Stimulated activated CD4-positive, alpha-beta T cell treated with anti-CD3 and anti-CD28 coated beads, TNF-alpha, amount 100 ng/mL, for 24 hours (primary cell): Measurements from ENCODE around the gene SBK1.
"Not testable (repeated sequence)": the region's sequence is repeated elsewhere in the genome, so short reads cannot be mapped to it uniquely, and the experiment has no call there.

Source experiments
- DNase-seq, 3 experiments: peaks; one replicate each; pipeline ENCODE4 v3.0.0-alpha.2; 2020; ENCODE audit warnings: low read depth in 3 of 3

Gene SBK1

GRCh38 chr16:28335678-28336077, 43.4 kb downstream of the SBK1 start:
- not testable (repeated sequence) for DNase-seq

GRCh38 chr16:28336940-28337710, 44.8 kb downstream of the SBK1 start:
- not testable (repeated sequence) for DNase-seq

GRCh38 chr16:28338230-28338629, 45.9 kb downstream of the SBK1 start:
- DNase-seq = not testable (repeated sequence)

- not testable (repeated sequence) for DNase-seq
These were observed 70.3 kb downstream of the SBK1 start for GRCh38 chr16:28362600-28362999.

GRCh38 chr16:28363408-28363807, 71.1 kb downstream of the SBK1 start, which contains the start of gene NPIPB6:
Gene NPIPB6, minus strand, starts transcription at chr16:28363508. Its CDS starts 686 bp downstream, at chr16:28362822.
- not testable (repeated sequence) for DNase-seq

GRCh38 chr16:28364268-28365173, 72.2 kb downstream of the SBK1 start:
- not testable (repeated sequence) for DNase-seq

- not testable (repeated sequence) for DNase-seq
These were observed 75.6 kb downstream of the SBK1 start for GRCh38 chr16:28367926-28368325.
